BLaER1 (cell line): ENCODE results near the gene PLCG2.
"Not testable (repeated sequence)": the region's sequence is repeated elsewhere in the genome, so short reads cannot be mapped to it uniquely, and the experiment has no call there.

Experiments
- H3K27ac ChIP-seq: shearing (Covaris generic); formaldehyde crosslinking; 2 replicates; pipeline ENCODE4 v1.8.1; 2022
- H3K27me3 ChIP-seq: shearing (Covaris generic); formaldehyde crosslinking; 2 replicates; pipeline ENCODE4 v1.8.1; 2022
- H3K36me3 ChIP-seq: shearing (Covaris generic); formaldehyde crosslinking; 2 replicates; pipeline ENCODE4 v1.8.1; 2022
- H3K4me1 ChIP-seq: shearing (Covaris generic); formaldehyde crosslinking; 2 replicates; pipeline ENCODE4 v1.8.1; 2022
- H3K4me2 ChIP-seq: shearing (Covaris generic); formaldehyde crosslinking; 2 replicates; pipeline ENCODE4 v1.8.1; 2022
- H3K4me3 ChIP-seq: shearing (Covaris generic); formaldehyde crosslinking; 2 replicates; pipeline ENCODE4 v1.8.1; 2022
- H3K9ac ChIP-seq: shearing (Covaris generic); formaldehyde crosslinking; 2 replicates; pipeline ENCODE4 v1.8.1; 2022
- H3K9me3 ChIP-seq: shearing (Covaris generic); formaldehyde crosslinking; 2 replicates; pipeline ENCODE4 v1.8.1; 2022
- H4K20me1 ChIP-seq: shearing (Covaris generic); formaldehyde crosslinking; 2 replicates; pipeline ENCODE4 v1.8.1; 2022
- Cebpa-rat ChIP-seq: shearing (Covaris generic); IDR thresholded peaks from 2 replicates; pipeline ENCODE4 v1.8.1; 2022

PLCG2 gene

GRCh38 chr16:81876273-81876900 lies 97.3 kb downstream of the PLCG2 start:
- no peaks in the 10 kb centered on the region for H3K9me3 ChIP-seq
- no peak overlapping the region for H3K4me3 ChIP-seq
- H4K20me1 ChIP-seq: no peaks in the 10 kb centered on the region
- H3K9ac ChIP-seq: no peak overlapping the region; the same call in 1 of the 2 replicates
- no peak overlapping the region for H3K4me2 ChIP-seq
- H3K27me3 ChIP-seq: no peaks in the 10 kb centered on the region
- no peak for TF ChIP-seq Cebpa-rat
- H3K27ac ChIP-seq: no peak overlapping the region
- H3K36me3 ChIP-seq: peaks cover 42% of the 10 kb centered on the region; the same call in 1 of the 2 replicates
- peaks cover 22% of the 10 kb centered on the region for H3K4me1 ChIP-seq

- peaks cover 22% of the 10 kb centered on the region for H3K4me1 ChIP-seq
- H3K4me3 ChIP-seq, H3K4me2 ChIP-seq, H3K9me3 ChIP-seq, H3K27me3 ChIP-seq, H3K27ac ChIP-seq, H4K20me1 ChIP-seq, H3K9ac ChIP-seq: not testable (repeated sequence)
- H3K36me3 ChIP-seq: peaks cover 48% of the 10 kb centered on the region; the same call in 1 of the 2 replicates
These were observed 98.4 kb downstream of the PLCG2 start for GRCh38 chr16:81877490-81877889.

- H3K27ac ChIP-seq: no peak overlapping the region
- H3K4me2 ChIP-seq: no peak overlapping the region
- peaks cover 56% of the 10 kb centered on the region for H3K36me3 ChIP-seq
- no peaks in the 10 kb centered on the region for H3K9me3 ChIP-seq
- no peaks in the 10 kb centered on the region for H4K20me1 ChIP-seq
- H3K27me3 ChIP-seq: no peaks in the 10 kb centered on the region
- no peak overlapping the region for H3K4me3 ChIP-seq
- H3K4me1 ChIP-seq: peaks cover 14% of the 10 kb centered on the region
- H3K9ac ChIP-seq: no peak overlapping the region
- TF ChIP-seq Cebpa-rat: no peak
These were observed 99.4 kb downstream of the PLCG2 start for GRCh38 chr16:81878529-81878928.

GRCh38 chr16:81879625-81880024 lies 100.5 kb downstream of the PLCG2 start:
- peaks cover 63% of the 10 kb centered on the region for H3K36me3 ChIP-seq
- no peak overlapping the region for H3K27ac ChIP-seq

GRCh38 chr16:81880816-81881215 lies 101.7 kb downstream of the PLCG2 start:
- no peaks in the 10 kb centered on the region for H4K20me1 ChIP-seq
- H3K36me3 ChIP-seq: peaks cover 63% of the 10 kb centered on the region
- no peak for TF ChIP-seq Cebpa-rat
- H3K9ac ChIP-seq: no peak overlapping the region
- no peak overlapping the region for H3K4me3 ChIP-seq
- H3K9me3 ChIP-seq: no peaks in the 10 kb centered on the region
- no peak overlapping the region for H3K4me2 ChIP-seq
- no peaks in the 10 kb centered on the region; the same call in 1 of the 2 replicates for H3K4me1 ChIP-seq
- H3K27ac ChIP-seq: no peak overlapping the region
- no peaks in the 10 kb centered on the region for H3K27me3 ChIP-seq

More at GRCh38 chr16:81879625-81880024, 100.5 kb downstream of the PLCG2 start:
- Histone ChIP-seq H3K4me2 (no peak overlapping the region), H3K9ac (no peak overlapping the region), H3K4me3 (no peak overlapping the region), H3K27me3 (no peaks in the 10 kb centered on the region), H3K9me3 (no peaks in the 10 kb centered on the region), H3K4me1 (peaks cover 6% of the 10 kb centered on the region; the same call in 1 of the 2 replicates), H4K20me1 (no peaks in the 10 kb centered on the region)
- no peak for TF ChIP-seq Cebpa-rat

- no peak for TF ChIP-seq Cebpa-rat
- H3K27ac ChIP-seq: no peak overlapping the region
- H3K9ac ChIP-seq: no peak overlapping the region
- no peak overlapping the region for H3K4me3 ChIP-seq
- no peaks in the 10 kb centered on the region for H3K4me1 ChIP-seq
- H3K4me2 ChIP-seq: no peak overlapping the region
- no peaks in the 10 kb centered on the region for H4K20me1 ChIP-seq
- H3K9me3 ChIP-seq: no peaks in the 10 kb centered on the region
- H3K36me3 ChIP-seq: peaks cover 59% of the 10 kb centered on the region
- no peaks in the 10 kb centered on the region for H3K27me3 ChIP-seq
These were observed 102.1 kb downstream of the PLCG2 start for GRCh38 chr16:81881228-81881627.

- H3K27ac ChIP-seq: no peak overlapping the region
- H3K4me2 ChIP-seq: no peak overlapping the region
- H3K27me3 ChIP-seq: no peaks in the 10 kb centered on the region
- H3K4me3 ChIP-seq: no peak overlapping the region
- peaks cover 48% of the 10 kb centered on the region for H3K36me3 ChIP-seq
- no peak overlapping the region for H3K9ac ChIP-seq
- no peak for TF ChIP-seq Cebpa-rat
- no peaks in the 10 kb centered on the region for H4K20me1 ChIP-seq
- H3K4me1 ChIP-seq: no peaks in the 10 kb centered on the region
- H3K9me3 ChIP-seq: no peaks in the 10 kb centered on the region
These were observed 103.5 kb downstream of the PLCG2 start for GRCh38 chr16:81882559-81882958.

- H3K36me3 ChIP-seq: peaks cover 46% of the 10 kb centered on the region
- H3K27ac ChIP-seq: no peak overlapping the region
- H3K27me3 ChIP-seq: no peaks in the 10 kb centered on the region
- H3K9me3 ChIP-seq: no peaks in the 10 kb centered on the region
- no peaks in the 10 kb centered on the region for H3K4me1 ChIP-seq
- TF ChIP-seq Cebpa-rat: no peak
- no peak overlapping the region for H3K4me3 ChIP-seq
- no peak overlapping the region for H3K9ac ChIP-seq
- H3K4me2 ChIP-seq: no peak overlapping the region
- H4K20me1 ChIP-seq: no peaks in the 10 kb centered on the region
These were observed 104.1 kb downstream of the PLCG2 start for GRCh38 chr16:81883235-81883634.

- TF ChIP-seq Cebpa-rat: no peak
- no peaks in the 10 kb centered on the region for H3K27me3 ChIP-seq
- no peak overlapping the region for H3K9ac ChIP-seq
- H3K4me3 ChIP-seq: no peak overlapping the region
- H3K4me2 ChIP-seq: no peak overlapping the region
- H3K36me3 ChIP-seq: peaks cover 32% of the 10 kb centered on the region
- no peak overlapping the region for H3K27ac ChIP-seq
- H3K4me1 ChIP-seq: no peaks in the 10 kb centered on the region
- H4K20me1 ChIP-seq: no peaks in the 10 kb centered on the region
- H3K9me3 ChIP-seq: no peaks in the 10 kb centered on the region
These were observed 107.0 kb downstream of the PLCG2 start for GRCh38 chr16:81885976-81886586.

GRCh38 chr16:81888520-81889394 lies 109.7 kb downstream of the PLCG2 start:
- TF ChIP-seq Cebpa-rat: no peak
- Histone ChIP-seq H3K9me3 (no peaks in the 10 kb centered on the region), H3K4me2 (no peak overlapping the region), H3K27ac (no peak overlapping the region), H4K20me1 (no peaks in the 10 kb centered on the region), H3K27me3 (no peaks in the 10 kb centered on the region), H3K9ac (no peak overlapping the region), H3K36me3 (peaks cover 41% of the 10 kb centered on the region), H3K4me3 (no peak overlapping the region), H3K4me1 (no peaks in the 10 kb centered on the region)
